ENCODE data around the gene GLMN.

DNA sequence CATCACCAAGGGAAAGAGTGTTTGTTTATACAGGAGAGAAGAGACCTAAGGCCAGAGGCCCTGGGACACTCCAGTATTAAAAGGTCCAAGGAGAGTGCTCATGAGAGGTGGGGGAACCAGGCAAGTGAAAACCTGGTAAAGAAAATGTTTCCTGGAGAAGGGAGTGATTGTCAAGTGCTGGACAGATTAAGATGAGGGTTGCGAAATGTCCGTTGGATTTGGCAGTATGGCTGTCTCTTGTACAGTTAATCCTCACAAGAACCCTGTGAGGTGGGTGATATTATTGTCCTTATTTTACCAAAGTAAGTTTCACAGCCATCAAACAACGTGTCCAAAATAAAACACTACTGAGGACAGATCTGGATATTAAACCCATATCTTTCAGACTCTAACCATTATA is 44.3 kb upstream of the GLMN start:
- TF ChIP-seq, protein P1, sequence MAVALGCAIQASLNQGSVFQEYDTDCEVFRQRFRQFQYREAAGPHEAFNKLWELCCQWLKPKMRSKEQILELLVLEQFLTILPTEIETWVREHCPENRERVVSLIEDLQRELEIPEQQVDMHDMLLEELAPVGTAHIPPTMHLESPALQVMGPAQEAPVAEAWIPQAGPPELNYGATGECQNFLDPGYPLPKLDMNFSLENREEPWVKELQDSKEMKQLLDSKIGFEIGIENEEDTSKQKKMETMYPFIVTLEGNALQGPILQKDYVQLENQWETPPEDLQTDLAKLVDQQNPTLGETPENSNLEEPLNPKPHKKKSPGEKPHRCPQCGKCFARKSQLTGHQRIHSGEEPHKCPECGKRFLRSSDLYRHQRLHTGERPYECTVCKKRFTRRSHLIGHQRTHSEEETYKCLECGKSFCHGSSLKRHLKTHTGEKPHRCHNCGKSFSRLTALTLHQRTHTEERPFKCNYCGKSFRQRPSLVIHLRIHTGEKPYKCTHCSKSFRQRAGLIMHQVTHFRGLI (tag by site-specific recombination; IDR thresholded peaks at IDR 0.05) = no peak
- TF ChIP-seq, protein P2, sequence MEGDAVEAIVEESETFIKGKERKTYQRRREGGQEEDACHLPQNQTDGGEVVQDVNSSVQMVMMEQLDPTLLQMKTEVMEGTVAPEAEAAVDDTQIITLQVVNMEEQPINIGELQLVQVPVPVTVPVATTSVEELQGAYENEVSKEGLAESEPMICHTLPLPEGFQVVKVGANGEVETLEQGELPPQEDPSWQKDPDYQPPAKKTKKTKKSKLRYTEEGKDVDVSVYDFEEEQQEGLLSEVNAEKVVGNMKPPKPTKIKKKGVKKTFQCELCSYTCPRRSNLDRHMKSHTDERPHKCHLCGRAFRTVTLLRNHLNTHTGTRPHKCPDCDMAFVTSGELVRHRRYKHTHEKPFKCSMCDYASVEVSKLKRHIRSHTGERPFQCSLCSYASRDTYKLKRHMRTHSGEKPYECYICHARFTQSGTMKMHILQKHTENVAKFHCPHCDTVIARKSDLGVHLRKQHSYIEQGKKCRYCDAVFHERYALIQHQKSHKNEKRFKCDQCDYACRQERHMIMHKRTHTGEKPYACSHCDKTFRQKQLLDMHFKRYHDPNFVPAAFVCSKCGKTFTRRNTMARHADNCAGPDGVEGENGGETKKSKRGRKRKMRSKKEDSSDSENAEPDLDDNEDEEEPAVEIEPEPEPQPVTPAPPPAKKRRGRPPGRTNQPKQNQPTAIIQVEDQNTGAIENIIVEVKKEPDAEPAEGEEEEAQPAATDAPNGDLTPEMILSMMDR (tag by site-specific recombination; IDR thresholded peaks at IDR 0.05) = no peak
- TF ChIP-seq SETDB1 (IDR thresholded peaks at IDR 0.05; ENCODE audit: insufficient read length, low read length) = no peak
- TF ChIP-seq YY1 (tag by site-specific recombination; IDR thresholded peaks at IDR 0.05) = no peak
- no peak for TF ChIP-seq GLI4 (tag by site-specific recombination; IDR thresholded peaks at IDR 0.05)
- no peak for TF ChIP-seq MZF1 (tag by site-specific recombination; IDR thresholded peaks at IDR 0.05; ENCODE audit: borderline replicate concordance)

Data from HEK293 (cell line).